ENCODE measurements around the gene HOXB8. TPM values are rescaled to one million over a fixed set of nuclear protein-coding genes. Genes with fewer than 3 reads are reported as not detected.

The HOXB8 gene
- total and polyA plus RNA-seq, 2 of the 13 experiments (the other 11 are each of a cell fraction or from before 2014, with no cell fraction given) = not detected

DNA sequence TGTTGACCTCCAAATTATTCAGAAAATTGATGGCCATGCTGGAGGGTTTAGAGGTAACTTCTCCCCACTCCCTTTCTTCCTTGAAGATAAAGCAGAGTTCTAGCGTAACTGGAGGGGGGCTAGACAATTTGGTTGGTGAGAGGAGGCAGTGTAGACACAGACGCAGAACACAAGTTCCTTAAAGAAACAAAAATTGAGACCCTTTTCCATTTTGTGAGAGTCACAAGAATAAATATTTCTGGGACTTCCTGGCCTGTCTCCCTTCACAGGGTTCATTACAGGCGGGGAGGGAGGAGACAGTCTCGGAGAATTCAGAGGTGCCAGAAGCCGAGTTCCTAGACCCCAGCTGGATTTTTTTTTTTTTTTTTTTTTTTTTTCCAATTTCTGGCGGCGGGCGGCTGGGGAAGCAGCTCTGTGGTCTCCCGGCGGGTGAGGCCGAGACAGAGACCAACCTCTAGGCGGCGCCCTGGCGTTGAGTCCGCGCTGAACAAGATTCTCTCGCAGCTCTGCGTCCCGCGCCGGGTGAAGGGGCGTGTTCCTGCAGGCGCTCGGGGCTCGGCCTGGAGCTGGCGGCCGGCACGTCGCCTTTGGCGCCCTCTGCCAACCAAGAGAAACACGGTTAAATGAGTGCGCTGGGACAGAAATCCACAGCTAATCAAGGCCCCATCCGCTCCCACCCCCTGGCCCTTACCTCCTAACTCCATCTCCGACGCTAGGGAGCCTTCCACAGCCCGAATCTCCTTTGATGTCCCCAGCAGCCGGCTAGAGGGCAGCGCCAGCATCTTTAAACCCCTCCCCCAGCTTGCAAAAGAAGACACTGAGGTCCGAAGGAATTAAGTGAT lies 21.3 kb upstream of the HOXB8 start (continued):
- TF ChIP-seq, protein P1, sequence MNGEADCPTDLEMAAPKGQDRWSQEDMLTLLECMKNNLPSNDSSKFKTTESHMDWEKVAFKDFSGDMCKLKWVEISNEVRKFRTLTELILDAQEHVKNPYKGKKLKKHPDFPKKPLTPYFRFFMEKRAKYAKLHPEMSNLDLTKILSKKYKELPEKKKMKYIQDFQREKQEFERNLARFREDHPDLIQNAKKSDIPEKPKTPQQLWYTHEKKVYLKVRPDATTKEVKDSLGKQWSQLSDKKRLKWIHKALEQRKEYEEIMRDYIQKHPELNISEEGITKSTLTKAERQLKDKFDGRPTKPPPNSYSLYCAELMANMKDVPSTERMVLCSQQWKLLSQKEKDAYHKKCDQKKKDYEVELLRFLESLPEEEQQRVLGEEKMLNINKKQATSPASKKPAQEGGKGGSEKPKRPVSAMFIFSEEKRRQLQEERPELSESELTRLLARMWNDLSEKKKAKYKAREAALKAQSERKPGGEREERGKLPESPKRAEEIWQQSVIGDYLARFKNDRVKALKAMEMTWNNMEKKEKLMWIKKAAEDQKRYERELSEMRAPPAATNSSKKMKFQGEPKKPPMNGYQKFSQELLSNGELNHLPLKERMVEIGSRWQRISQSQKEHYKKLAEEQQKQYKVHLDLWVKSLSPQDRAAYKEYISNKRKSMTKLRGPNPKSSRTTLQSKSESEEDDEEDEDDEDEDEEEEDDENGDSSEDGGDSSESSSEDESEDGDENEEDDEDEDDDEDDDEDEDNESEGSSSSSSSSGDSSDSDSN (CRISPR knock-in tag; IDR thresholded peaks at IDR 0.05) = peak; percentile 95
- TF ChIP-seq ZFY (CRISPR knock-in tag; IDR thresholded peaks at IDR 0.05) (peak; percentile 89), ZSCAN29 (CRISPR knock-in tag; conservative IDR thresholded peaks at IDR 0.05) (0 out of 2 replicates have a peak, but pooled peaks have one; percentile 38), AHR (CRISPR knock-in tag; IDR thresholded peaks at IDR 0.05) (peak; percentile 49; the same call in 1 of the 2 replicates), ZNF501 (CRISPR knock-in tag; IDR thresholded peaks at IDR 0.05) (peak; percentile 60; the same call in 1 of the 2 replicates), ZNF124 (CRISPR knock-in tag; IDR thresholded peaks at IDR 0.05) (peak; percentile 67; the same call in 1 of the 2 replicates), ZSCAN9 (CRISPR knock-in tag; IDR thresholded peaks at IDR 0.05; ENCODE audit: borderline replicate concordance) (0 out of 2 replicates have a peak, but pooled peaks have one; percentile 46), CREB1 (IDR thresholded peaks at IDR 0.05) (no peak), CREB1 (CRISPR knock-in tag; IDR thresholded peaks at IDR 0.05) (no peak), NKX3-1 (CRISPR knock-in tag; IDR thresholded peaks at IDR 0.05) (0 out of 2 replicates have a peak, but pooled peaks have one; percentile 60), MAZ (IDR thresholded peaks at IDR 0.05; ENCODE audit: borderline replicate concordance, low read depth, low read length) (0 out of 2 replicates have a peak, but pooled peaks have one; percentile 20), MAZ (CRISPR knock-in tag; IDR thresholded peaks at IDR 0.05; ENCODE audit: low read depth) (0 out of 2 replicates have a peak, but pooled peaks have one; percentile 25), SATB2 (CRISPR knock-in tag; IDR thresholded peaks at IDR 0.05) (0 out of 2 replicates have a peak, but pooled peaks have one; percentile 66), NFKB2 (CRISPR knock-in tag; IDR thresholded peaks at IDR 0.05; ENCODE audit: borderline replicate concordance) (peak; percentile 86; the same call in 1 of the 2 replicates)
- TF ChIP-seq, protein P2, sequence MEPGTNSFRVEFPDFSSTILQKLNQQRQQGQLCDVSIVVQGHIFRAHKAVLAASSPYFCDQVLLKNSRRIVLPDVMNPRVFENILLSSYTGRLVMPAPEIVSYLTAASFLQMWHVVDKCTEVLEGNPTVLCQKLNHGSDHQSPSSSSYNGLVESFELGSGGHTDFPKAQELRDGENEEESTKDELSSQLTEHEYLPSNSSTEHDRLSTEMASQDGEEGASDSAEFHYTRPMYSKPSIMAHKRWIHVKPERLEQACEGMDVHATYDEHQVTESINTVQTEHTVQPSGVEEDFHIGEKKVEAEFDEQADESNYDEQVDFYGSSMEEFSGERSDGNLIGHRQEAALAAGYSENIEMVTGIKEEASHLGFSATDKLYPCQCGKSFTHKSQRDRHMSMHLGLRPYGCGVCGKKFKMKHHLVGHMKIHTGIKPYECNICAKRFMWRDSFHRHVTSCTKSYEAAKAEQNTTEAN (CRISPR knock-in tag; conservative IDR thresholded peaks at IDR 0.05) = peak; percentile 75; the same call in 1 of the 2 replicates
- TF ChIP-seq, protein P3, sequence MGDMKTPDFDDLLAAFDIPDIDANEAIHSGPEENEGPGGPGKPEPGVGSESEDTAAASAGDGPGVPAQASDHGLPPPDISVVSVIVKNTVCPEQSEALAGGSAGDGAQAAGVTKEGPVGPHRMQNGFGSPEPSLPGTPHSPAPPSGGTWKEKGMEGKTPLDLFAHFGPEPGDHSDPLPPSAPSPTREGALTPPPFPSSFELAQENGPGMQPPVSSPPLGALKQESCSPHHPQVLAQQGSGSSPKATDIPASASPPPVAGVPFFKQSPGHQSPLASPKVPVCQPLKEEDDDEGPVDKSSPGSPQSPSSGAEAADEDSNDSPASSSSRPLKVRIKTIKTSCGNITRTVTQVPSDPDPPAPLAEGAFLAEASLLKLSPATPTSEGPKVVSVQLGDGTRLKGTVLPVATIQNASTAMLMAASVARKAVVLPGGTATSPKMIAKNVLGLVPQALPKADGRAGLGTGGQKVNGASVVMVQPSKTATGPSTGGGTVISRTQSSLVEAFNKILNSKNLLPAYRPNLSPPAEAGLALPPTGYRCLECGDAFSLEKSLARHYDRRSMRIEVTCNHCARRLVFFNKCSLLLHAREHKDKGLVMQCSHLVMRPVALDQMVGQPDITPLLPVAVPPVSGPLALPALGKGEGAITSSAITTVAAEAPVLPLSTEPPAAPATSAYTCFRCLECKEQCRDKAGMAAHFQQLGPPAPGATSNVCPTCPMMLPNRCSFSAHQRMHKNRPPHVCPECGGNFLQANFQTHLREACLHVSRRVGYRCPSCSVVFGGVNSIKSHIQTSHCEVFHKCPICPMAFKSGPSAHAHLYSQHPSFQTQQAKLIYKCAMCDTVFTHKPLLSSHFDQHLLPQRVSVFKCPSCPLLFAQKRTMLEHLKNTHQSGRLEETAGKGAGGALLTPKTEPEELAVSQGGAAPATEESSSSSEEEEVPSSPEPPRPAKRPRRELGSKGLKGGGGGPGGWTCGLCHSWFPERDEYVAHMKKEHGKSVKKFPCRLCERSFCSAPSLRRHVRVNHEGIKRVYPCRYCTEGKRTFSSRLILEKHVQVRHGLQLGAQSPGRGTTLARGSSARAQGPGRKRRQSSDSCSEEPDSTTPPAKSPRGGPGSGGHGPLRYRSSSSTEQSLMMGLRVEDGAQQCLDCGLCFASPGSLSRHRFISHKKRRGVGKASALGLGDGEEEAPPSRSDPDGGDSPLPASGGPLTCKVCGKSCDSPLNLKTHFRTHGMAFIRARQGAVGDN (CRISPR knock-in tag; IDR thresholded peaks at IDR 0.05) = peak; percentile 84
- TF ChIP-seq, protein P4, sequence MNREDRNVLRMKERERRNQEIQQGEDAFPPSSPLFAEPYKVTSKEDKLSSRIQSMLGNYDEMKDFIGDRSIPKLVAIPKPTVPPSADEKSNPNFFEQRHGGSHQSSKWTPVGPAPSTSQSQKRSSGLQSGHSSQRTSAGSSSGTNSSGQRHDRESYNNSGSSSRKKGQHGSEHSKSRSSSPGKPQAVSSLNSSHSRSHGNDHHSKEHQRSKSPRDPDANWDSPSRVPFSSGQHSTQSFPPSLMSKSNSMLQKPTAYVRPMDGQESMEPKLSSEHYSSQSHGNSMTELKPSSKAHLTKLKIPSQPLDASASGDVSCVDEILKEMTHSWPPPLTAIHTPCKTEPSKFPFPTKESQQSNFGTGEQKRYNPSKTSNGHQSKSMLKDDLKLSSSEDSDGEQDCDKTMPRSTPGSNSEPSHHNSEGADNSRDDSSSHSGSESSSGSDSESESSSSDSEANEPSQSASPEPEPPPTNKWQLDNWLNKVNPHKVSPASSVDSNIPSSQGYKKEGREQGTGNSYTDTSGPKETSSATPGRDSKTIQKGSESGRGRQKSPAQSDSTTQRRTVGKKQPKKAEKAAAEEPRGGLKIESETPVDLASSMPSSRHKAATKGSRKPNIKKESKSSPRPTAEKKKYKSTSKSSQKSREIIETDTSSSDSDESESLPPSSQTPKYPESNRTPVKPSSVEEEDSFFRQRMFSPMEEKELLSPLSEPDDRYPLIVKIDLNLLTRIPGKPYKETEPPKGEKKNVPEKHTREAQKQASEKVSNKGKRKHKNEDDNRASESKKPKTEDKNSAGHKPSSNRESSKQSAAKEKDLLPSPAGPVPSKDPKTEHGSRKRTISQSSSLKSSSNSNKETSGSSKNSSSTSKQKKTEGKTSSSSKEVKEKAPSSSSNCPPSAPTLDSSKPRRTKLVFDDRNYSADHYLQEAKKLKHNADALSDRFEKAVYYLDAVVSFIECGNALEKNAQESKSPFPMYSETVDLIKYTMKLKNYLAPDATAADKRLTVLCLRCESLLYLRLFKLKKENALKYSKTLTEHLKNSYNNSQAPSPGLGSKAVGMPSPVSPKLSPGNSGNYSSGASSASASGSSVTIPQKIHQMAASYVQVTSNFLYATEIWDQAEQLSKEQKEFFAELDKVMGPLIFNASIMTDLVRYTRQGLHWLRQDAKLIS (CRISPR knock-in tag; IDR thresholded peaks at IDR 0.05) = no peak

Measured in HepG2 (cell line).